RWPE2 (cell line): ENCODE measurements around the gene JMJD7.

Experiments
- ATAC-seq: fragments of 200-7000 bp; cut with Tn5 transposase; 3 replicates; pipeline ENCODE4 v1.9.1; 2021; ENCODE audit warnings: low read depth
- DNase-seq: peaks from one replicate; pipeline ENCODE4 v3.0.0-alpha.2; 2020; ENCODE audit warnings: low spot score
- H3K27ac ChIP-seq: fragments of 450-650 bp; 2 replicates; pipeline ENCODE4 v1.5.1; 2017; ENCODE audit warnings: mild to moderate bottlenecking; ENCODE audit not compliant: poor library complexity, severe bottlenecking
- H3K27me3 ChIP-seq: fragments of 250-450 bp; sonication (Bioruptor Pico); 2 replicates; pipeline ENCODE4 v1.5.1; 2021; ENCODE audit warnings: mild to moderate bottlenecking, moderate library complexity; ENCODE audit not compliant: insufficient read depth, poor library complexity, severe bottlenecking
- H3K36me3 ChIP-seq: fragments of 250-450 bp; sonication (Bioruptor Pico); 2 replicates; pipeline ENCODE4 v1.5.1; 2020; ENCODE audit warnings: low read depth, mild to moderate bottlenecking, moderate library complexity
- H3K4me1 ChIP-seq: fragments of 250-450 bp; sonication (Bioruptor Pico); 2 replicates; pipeline ENCODE4 v1.5.1; 2021; ENCODE audit warnings: mild to moderate bottlenecking, moderate library complexity; ENCODE audit not compliant: insufficient read depth, poor library complexity, severe bottlenecking
- H3K4me3 ChIP-seq: fragments of 250-450 bp; sonication (Bioruptor Pico); 2 replicates; pipeline ENCODE4 v1.5.1; 2021; ENCODE audit warnings: mild to moderate bottlenecking, moderate library complexity; ENCODE audit not compliant: severe bottlenecking
- H3K9me3 ChIP-seq: fragments of 250-450 bp; sonication (Bioruptor Pico); 2 replicates; pipeline ENCODE4 v1.5.1; 2021; ENCODE audit warnings: mild to moderate bottlenecking, moderate library complexity; ENCODE audit not compliant: severe bottlenecking
- CTCF ChIP-seq: fragments of 450-650 bp; IDR thresholded peaks from one replicate; pipeline ENCODE4 v1.5.1; 2017; ENCODE audit warnings: mild to moderate bottlenecking, moderate library complexity; ENCODE audit not compliant: poor library complexity, severe bottlenecking

The JMJD7 gene

GRCh38 chr15:41810651-41811431, 17.1 kb upstream of the JMJD7 start:
- no peaks in the 10 kb centered on the region for H3K9me3 ChIP-seq
- no peak overlapping the region for H3K4me3 ChIP-seq
- peaks cover 64% of the 10 kb centered on the region for H3K36me3 ChIP-seq
- TF ChIP-seq CTCF = no peak
- no peaks in the 10 kb centered on the region for H3K27me3 ChIP-seq
- ATAC-seq (no peak), DNase-seq (no peak)
- H3K27ac ChIP-seq = peak overlapping the region; percentile 23
- H3K4me1 ChIP-seq = peaks cover 16% of the 10 kb centered on the region

GRCh38 chr15:41811432-41812195, 16.3 kb upstream of the JMJD7 start:
- no peak overlapping the region for H3K27ac ChIP-seq
- H3K36me3 ChIP-seq = peaks cover 69% of the 10 kb centered on the region
- TF ChIP-seq CTCF = peak; percentile 98
- H3K27me3 ChIP-seq = no peaks in the 10 kb centered on the region
- peaks cover 9% of the 10 kb centered on the region for H3K4me1 ChIP-seq
- H3K4me3 ChIP-seq = no peak overlapping the region
- H3K9me3 ChIP-seq = no peaks in the 10 kb centered on the region
- DNase-seq (no peak), ATAC-seq (peak; percentile 72)

GRCh38 chr15:41812820-41813375, 15.0 kb upstream of the JMJD7 start:
- DNase-seq = no peak
- ATAC-seq = no peak

GRCh38 chr15:41813426-41813825, 14.5 kb upstream of the JMJD7 start:
- no peaks in the 10 kb centered on the region for H3K9me3 ChIP-seq
- no peak overlapping the region for H3K27ac ChIP-seq
- TF ChIP-seq CTCF = no peak
- no peak for DNase-seq
- no peak overlapping the region for H3K4me3 ChIP-seq
- no peaks in the 10 kb centered on the region for H3K27me3 ChIP-seq
- H3K36me3 ChIP-seq = peaks cover 81% of the 10 kb centered on the region
- no peak for ATAC-seq
- no peaks in the 10 kb centered on the region for H3K4me1 ChIP-seq

More at GRCh38 chr15:41812820-41813375, 15.0 kb upstream of the JMJD7 start:
- no peak overlapping the region for H3K4me3 ChIP-seq
- peaks cover 75% of the 10 kb centered on the region for H3K36me3 ChIP-seq
- H3K27ac ChIP-seq = no peak overlapping the region
- TF ChIP-seq CTCF = no peak
- no peaks in the 10 kb centered on the region for H3K27me3 ChIP-seq
- H3K4me1 ChIP-seq = no peaks in the 10 kb centered on the region
- H3K9me3 ChIP-seq = no peaks in the 10 kb centered on the region
